GF-D8 (cell line): ENCODE measurements around the gene DYTN.

Source experiments
- DNase-seq: peaks from one replicate; lab custom pipeline; 2025; lab: John Stamatoyannopoulos, UW

The DYTN gene

DNA sequence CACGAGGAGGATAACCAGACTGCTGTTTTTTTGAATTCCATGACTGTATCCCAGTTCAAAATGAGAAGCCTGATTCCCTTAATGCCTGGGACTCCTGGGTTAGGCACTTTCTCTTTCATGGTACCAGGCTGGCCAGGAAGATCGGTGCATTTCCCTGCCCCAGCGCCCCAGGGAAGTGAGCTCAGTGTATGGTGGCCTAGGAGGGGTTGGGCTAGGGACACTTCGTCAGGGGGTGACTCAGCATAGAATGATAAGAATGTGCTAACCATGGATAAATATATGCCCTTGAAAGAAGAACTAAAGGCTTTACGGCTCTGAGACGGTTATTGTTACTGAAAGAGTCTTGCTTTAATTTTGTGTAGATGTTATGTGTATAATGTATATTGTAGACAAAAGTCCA is 103.4 kb downstream of the DYTN start:
- DNase-seq: no peak

DNA sequence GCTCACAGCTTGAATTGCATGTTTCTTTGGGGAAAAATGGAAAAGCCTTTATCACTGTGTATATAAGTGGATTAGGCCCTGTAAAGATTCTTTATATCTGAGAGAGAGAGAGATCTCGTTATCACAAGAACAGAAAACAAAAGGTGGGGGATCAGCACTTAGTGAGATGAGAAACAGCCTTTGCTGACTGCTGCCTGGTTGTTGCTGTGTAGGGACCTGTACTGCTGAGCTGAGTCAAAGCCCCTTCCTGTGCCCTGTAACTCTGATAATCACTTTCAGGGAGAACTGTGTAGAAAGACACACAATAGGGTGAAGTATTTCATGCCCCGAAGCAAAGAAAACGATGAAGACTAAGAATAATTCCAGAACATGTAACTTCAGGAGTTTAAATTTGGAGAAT is 106.5 kb downstream of the DYTN start:
- DNase-seq: no peak

DNA sequence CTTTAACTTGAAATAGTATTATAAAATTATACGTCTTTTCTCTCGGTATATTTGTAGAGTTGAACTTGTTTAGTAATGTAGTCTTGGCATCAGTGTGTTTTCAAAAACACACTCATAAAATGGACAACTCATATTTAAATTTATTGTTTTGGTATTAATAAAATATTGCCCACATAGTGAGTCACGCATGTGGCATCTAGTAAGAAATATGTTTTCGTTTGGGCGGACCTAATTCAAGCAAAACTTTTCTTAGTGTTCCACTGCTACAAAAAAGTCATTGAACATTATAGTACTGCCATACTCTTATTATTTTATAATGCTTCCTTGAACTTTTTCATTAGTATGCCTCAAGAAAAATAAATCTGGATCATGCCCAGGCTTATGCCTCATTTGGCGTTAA is 107.0 kb downstream of the DYTN start:
- no peak for DNase-seq

DNA sequence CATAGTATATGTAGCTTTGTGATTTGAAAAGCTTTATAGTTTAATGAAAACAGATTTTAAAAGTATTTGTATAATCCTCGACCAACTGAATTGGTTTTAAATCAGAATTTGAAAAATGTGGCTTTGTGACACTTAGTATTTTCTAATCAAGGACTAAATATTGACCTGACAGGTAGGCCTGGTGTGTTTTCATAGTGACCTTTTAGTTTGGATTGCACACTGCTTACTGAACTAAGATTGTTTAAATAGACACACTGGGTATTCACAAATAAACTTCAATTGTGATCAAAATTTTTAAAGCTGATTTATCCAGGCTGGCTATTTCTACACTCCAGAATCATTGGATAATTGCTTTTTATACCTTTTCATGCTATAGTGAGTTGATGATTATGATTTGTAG is 107.7 kb downstream of the DYTN start:
- DNase-seq: no peak

DNA sequence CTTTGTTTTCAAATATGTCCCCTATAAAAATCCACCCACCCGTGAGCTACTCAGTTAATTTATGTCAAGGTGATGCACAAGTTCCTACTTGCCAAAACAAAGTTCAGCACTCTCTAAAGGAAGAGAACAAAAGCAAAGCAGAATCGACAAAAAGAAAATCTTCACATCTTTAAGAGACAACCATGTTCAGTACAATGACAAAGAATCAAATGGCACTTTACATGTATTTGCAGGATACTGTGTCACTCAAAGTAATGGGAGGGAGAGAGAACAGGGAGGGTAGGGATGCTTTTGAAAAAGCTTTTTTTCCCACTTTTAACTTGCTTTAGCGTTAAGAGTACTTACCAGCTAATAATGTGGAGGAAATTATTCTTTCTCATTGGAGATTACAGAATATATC is 115.0 kb downstream of the DYTN start:
- DNase-seq: no peak
